GM18861 (cell line): ENCODE measurements around the gene CACNA1F.
"Not testable (repeated sequence)": the region's sequence is repeated elsewhere in the genome, so short reads cannot be mapped to it uniquely, and the experiment has no call there.

Experiments
- ATAC-seq: cut with Tn5 transposase; IDR thresholded peaks from one replicate; pipeline ENCODE4 v1.9.1; 2021; ENCODE audit not compliant: unreplicated experiment

The CACNA1F gene

DNA sequence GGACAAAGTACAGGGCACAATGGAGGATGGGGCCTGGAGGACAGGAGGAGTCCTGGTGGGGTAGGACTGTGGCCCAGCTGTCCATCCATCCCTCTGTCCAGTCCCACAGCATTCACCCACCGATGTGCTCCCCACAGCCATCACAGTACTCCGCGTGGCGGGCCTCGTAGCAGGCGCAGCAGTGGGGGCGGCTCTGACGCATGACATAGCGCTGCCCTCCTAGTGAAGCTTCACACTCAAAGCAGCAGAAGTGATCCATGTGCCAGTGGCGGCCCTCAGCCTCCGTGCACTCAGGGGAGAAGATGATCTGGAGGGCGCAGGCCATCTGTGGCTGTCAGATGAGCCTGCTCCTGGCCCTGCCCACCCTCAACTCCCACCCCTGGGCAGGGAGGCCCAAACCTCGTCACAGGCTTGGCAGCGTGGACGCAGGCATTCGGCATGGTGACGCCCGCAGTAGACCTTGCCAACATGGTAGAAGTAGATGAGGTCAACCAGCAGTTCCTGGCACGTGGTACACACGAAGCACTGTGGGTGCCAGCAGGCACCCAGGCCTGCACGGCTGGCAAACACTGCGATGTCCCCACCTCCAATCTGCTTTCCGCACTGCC is 55.2 kb downstream of the CACNA1F start:
- ATAC-seq = no peak

GRCh38 chrX:49177338-49177833 is 55.8 kb downstream of the CACNA1F start:
- no peak for ATAC-seq

DNA sequence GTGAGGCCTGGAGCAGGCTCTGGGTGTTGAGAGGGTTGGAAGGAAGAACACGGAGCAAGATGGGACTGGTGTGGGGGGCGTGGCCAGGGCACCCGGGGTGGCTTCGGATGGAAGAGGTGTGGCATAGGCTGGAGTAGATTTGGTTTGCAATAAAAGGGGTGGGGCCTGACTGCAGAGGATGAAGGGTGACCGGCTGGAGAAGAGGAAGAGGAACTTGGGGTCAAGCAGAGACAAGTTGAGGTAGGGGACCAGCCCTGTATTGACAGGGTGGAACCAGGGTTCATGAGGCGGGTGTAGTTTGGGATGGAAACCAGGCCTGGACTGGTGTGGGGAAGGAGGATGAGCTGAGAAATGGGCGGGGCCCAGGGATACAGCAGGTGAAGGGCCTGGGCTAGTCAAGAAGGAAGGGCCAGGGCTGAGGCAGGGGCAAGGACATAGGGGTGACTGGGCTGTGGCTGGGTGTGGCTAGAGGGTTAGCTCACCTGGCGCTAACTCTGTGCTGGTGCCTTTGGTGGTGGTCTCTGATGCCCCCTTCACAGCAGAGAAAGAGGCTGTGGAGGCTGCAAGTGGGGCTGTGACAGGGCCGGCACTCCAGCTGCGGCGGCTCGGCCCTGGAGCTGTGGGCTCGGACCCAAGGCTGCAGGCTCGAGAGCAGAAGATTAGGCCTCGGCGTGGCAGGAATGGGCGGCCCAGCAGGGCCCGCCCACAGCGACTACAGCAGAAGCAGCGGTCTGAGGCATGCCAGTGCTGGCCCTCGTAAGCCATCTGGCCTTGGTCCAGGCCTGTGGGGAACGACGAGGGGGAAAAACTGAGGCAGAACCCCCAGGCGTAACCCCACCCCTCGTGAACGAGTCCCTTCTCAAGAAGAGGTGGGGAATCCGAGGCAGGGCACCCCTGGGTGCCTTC is 56.5 kb downstream of the CACNA1F start:
- no peak for ATAC-seq

- ATAC-seq = no peak
Observed at GRCh38 chrX:49175435-49176274, 57.5 kb downstream of the CACNA1F start.

DNA sequence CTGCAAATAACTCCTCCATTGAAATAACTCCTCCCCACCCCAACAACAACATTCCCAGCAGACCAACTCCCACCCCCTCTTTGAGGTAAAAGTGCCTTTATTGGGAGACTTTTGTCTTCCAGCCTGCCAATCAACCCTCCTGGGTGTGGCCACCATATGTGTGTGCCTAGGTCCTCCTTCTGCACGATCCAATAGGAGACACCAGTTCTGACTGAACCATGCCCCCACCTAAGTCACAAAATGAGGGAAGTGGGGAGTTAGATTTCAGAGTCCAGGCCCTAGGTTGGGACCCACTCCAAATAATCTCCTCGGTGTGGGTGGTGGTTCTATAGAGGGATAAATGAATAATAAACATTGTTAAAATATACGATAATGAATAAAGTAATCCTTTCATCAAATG is 58.4 kb downstream of the CACNA1F start:
- no peak for ATAC-seq

DNA sequence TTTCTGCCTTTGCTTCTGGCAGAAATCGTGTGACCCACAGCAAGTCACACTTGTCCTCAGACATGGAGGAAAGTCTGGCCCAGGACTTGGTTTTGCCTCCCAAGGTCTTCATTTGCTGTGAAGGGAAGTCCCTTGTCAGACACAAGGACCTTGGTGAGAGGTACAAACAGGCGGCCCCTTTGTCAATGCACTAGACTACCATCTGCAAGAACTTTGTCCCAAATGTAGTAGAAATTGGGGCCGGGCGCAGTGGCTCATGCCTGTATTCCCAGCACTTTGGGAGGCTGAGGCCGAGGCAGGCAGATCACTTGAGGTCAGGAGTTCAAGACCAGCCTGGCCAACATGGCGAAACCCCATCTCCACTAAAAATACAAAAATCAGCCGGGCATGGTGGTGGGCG is 59.6 kb downstream of the CACNA1F start:
- not testable (repeated sequence) for ATAC-seq

DNA sequence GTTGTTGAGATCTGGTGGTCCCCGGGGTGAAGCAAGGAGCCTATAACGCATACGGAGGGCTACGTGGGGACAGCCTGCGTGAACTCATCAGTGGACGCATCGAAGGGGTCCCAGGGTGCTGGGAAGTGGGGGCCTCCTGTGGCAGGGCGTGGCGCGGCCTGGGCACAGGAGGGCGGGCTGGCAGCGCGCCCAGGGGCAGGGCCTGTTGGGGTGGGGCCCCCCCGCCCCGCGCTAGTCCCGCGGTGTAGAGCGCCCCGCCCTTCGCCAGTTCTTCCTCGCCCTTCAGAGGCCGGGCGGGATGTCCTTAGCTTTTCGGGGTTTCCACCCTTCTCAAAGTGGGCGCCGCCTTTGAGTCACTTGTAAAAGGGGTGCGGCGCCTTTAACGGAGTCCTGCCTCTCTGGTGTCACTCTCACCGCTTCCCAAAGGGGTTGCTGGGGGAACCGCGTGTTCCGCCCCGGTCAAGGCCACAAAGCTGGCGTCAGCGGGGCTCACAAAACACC is 60.8 kb downstream of the CACNA1F start:
- ATAC-seq = peak; percentile 70

- no peak for ATAC-seq
Observed at GRCh38 chrX:49171752-49172279, 61.3 kb downstream of the CACNA1F start, which contains the start of gene PLP2. TSS of gene PLP2 (plus strand) at chrX:49171898. CDS start at chrX:49172001, 103 bp downstream.

- ATAC-seq = no peak
Observed at GRCh38 chrX:49167740-49168108, 65.4 kb downstream of the CACNA1F start.

- ATAC-seq = peak; percentile 26
Observed at GRCh38 chrX:49166914-49167739, 66.0 kb downstream of the CACNA1F start.

- ATAC-seq = peak; percentile 24
Observed at GRCh38 chrX:49165901-49166881, 66.9 kb downstream of the CACNA1F start.

GRCh38 chrX:49164589-49165360 is 68.4 kb downstream of the CACNA1F start:
- no peak for ATAC-seq

GRCh38 chrX:49163555-49164419 is 69.4 kb downstream of the CACNA1F start:
- peak; percentile 45 for ATAC-seq

GRCh38 chrX:49162620-49163019 is 70.5 kb downstream of the CACNA1F start, which contains the start of gene MAGIX:
TSS of gene MAGIX (plus strand) at chrX:49162758. CDS start at chrX:49162890, 132 bp downstream.
- no peak for ATAC-seq

- ATAC-seq = no peak
Observed at GRCh38 chrX:49161632-49162031, 71.5 kb downstream of the CACNA1F start.

DNA sequence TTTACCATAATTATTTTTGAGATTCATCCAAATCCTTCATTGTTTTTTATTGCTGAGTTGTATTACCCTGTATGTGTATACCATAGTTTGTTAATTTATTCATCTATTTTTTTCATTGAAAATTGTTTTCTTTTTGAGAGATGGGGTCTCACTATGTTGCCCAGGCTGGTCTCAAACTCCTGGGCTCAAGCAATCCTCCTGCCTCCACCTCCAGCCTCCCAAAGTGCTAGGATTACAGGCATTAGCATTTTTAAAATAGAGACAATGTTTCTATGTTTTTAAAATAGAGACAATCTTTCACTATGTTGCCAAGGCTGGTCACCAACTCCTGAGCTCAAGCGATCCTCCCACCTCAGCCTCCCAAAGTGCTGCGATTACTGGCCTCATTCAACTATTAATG is 72.2 kb downstream of the CACNA1F start:
- no peak for ATAC-seq

DNA sequence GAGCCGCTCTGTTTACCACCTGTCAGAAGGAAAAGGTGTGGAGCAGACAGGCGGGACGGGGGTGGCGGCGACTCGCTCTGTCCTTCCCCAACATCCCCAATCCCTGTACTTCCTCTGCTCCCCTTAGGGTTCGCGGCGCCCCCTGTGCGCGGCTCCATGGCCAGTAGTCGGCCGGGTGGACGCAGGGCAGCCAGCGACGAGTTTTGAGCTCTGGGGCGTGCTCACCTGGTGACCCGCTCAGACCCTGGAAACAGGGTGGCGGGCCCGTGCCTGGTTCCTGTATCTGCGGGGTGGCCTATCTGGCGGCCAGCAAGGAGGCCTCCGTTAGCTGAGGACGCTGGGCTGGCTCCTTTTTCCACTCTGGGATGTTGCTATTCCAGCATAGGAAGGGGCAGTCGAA is 75.9 kb downstream of the CACNA1F start:
- no peak for ATAC-seq
